Activated naive CD8-positive, alpha-beta T cell treated with anti-CD3 and anti-CD28 coated beads, Interleukin-2, amount 50 U/mL, for 16 hours (primary cell): ENCODE measurements around the gene BMP15.

Experiments
- DNase-seq: peaks from one replicate; pipeline ENCODE4 v3.0.0-alpha.2; 2020; ENCODE audit warnings: low read depth, low spot score

BMP15 gene

GRCh38 chrX:50910685-50911176 is at the start of gene BMP15:
BMP15 (plus strand) TSS chrX:50910735; CDS start chrX:50910784, 49 bp downstream.
- no peak for DNase-seq

GRCh38 chrX:50863471-50863870 is 47.1 kb upstream of the BMP15 start:
- no peak for DNase-seq

- no peak for DNase-seq
These were observed 45.2 kb upstream of the BMP15 start for GRCh38 chrX:50865311-50865710.

- no peak for DNase-seq
These were observed 38.5 kb upstream of the BMP15 start for GRCh38 chrX:50871922-50872453.

GRCh38 chrX:50874876-50875275 is 35.7 kb upstream of the BMP15 start:
- no peak for DNase-seq

- DNase-seq = no peak
These were observed 34.0 kb upstream of the BMP15 start for GRCh38 chrX:50876551-50876950.

- DNase-seq = no peak
These were observed 33.2 kb upstream of the BMP15 start for GRCh38 chrX:50877310-50877709.

- DNase-seq = no peak
These were observed 29.5 kb upstream of the BMP15 start for GRCh38 chrX:50881028-50881427.

- DNase-seq = no peak
These were observed 21.7 kb upstream of the BMP15 start for GRCh38 chrX:50888884-50889283.

- no peak for DNase-seq
These were observed 21.0 kb upstream of the BMP15 start for GRCh38 chrX:50889582-50889981.

GRCh38 chrX:50893047-50893446 is 17.5 kb upstream of the BMP15 start:
- DNase-seq = no peak

- no peak for DNase-seq
These were observed 17.1 kb upstream of the BMP15 start for GRCh38 chrX:50893466-50893865.

- DNase-seq = no peak
These were observed 5.2 kb upstream of the BMP15 start for GRCh38 chrX:50905334-50905733.

- DNase-seq = no peak
These were observed 3.0 kb downstream of the BMP15 start for GRCh38 chrX:50913520-50913919.

GRCh38 chrX:50920132-50920531 is 9.6 kb downstream of the BMP15 start:
- DNase-seq = no peak

- no peak for DNase-seq
These were observed 16.6 kb downstream of the BMP15 start for GRCh38 chrX:50927127-50927526.

GRCh38 chrX:50941638-50942037 is 31.1 kb downstream of the BMP15 start:
- DNase-seq = no peak

GRCh38 chrX:50942471-50942870 is 31.9 kb downstream of the BMP15 start:
- no peak for DNase-seq

GRCh38 chrX:50952406-50952805 is 41.9 kb downstream of the BMP15 start:
- no peak for DNase-seq

GRCh38 chrX:50953832-50954231 is 43.3 kb downstream of the BMP15 start:
- DNase-seq = no peak

- no peak for DNase-seq
These were observed 51.6 kb downstream of the BMP15 start for GRCh38 chrX:50962156-50962555.

- no peak for DNase-seq
These were observed 53.3 kb downstream of the BMP15 start for GRCh38 chrX:50963842-50964241.
